ACHN (cell line): Measurements from ENCODE around the gene GOPC.

Experiments
- DNase-seq: peaks from one replicate; pipeline ENCODE4 v3.0.0-alpha.2; 2015
- in situ Hi-C: cut with HindIII; loops from 2 replicates; pipeline ENCODE4 v1.10.0; 2017; ENCODE audit warnings: low sequenced_read_pairs, low pct_ligation_motif_present, low pct_unique_long_range_greater_than_20kb

GOPC gene

GRCh38 chr6:117600008-117600743, 2.1 kb downstream of the GOPC start:
- in situ Hi-C loops, result no loop called here
- DNase-seq, result no peak

- in situ Hi-C loops, result no loop called here
- DNase-seq, result no peak
These were observed 4.6 kb downstream of the GOPC start for GRCh38 chr6:117597755-117598154.

- DNase-seq, result no peak
- in situ Hi-C loops, result no loop called here
These were observed 7.0 kb downstream of the GOPC start for GRCh38 chr6:117595099-117595923.

GRCh38 chr6:117592983-117593759, 9.1 kb downstream of the GOPC start:
- in situ Hi-C loops, result no loop called here
- DNase-seq, result no peak

GRCh38 chr6:117591405-117591804, 10.9 kb downstream of the GOPC start:
- in situ Hi-C loops, result no loop called here
- DNase-seq, result no peak

GRCh38 chr6:117590447-117590846, 11.9 kb downstream of the GOPC start:
- in situ Hi-C loops, result no loop called here
- DNase-seq, result no peak

- in situ Hi-C loops, result no loop called here
- no peak for DNase-seq
These were observed 16.7 kb downstream of the GOPC start for GRCh38 chr6:117585647-117586046.

GRCh38 chr6:117574198-117574597, 28.1 kb downstream of the GOPC start:
- in situ Hi-C loops, result loop anchor here (25.0 kb wide), 1 partner anchor 112 kb away; no protein-coding TSS in a partner anchor
- no peak for DNase-seq

GRCh38 chr6:117573006-117573680, 29.2 kb downstream of the GOPC start:
- no peak for DNase-seq
- in situ Hi-C loops, result loop anchor here (25.0 kb wide), 1 partner anchor 111 kb away; no protein-coding TSS in a partner anchor

GRCh38 chr6:117568831-117569410, 33.4 kb downstream of the GOPC start:
- in situ Hi-C loops, result loop anchor here (25.0 kb wide), 1 partner anchor 107 kb away; no protein-coding TSS in a partner anchor
- DNase-seq, result no peak

- no peak for DNase-seq
- in situ Hi-C loops, result loop anchor here (25.0 kb wide), 1 partner anchor 106 kb away; no protein-coding TSS in a partner anchor
These were observed 34.1 kb downstream of the GOPC start for GRCh38 chr6:117568247-117568646.

GRCh38 chr6:117564681-117565080, 37.6 kb downstream of the GOPC start:
- DNase-seq, result no peak
- in situ Hi-C loops, result loop anchor here (25.0 kb wide), 1 partner anchor 102 kb away; no protein-coding TSS in a partner anchor

GRCh38 chr6:117561128-117561527, 41.2 kb downstream of the GOPC start:
- DNase-seq, result no peak
- in situ Hi-C loops, result loop anchor here (25.0 kb wide), 1 partner anchor 99 kb away; no protein-coding TSS in a partner anchor

- DNase-seq, result no peak
- in situ Hi-C loops, result loop anchor here (25.0 kb wide), 1 partner anchor 97 kb away; no protein-coding TSS in a partner anchor
These were observed 43.0 kb downstream of the GOPC start for GRCh38 chr6:117559299-117559698.

- no peak for DNase-seq
- in situ Hi-C loops, result loop anchor here (25.0 kb wide), 1 partner anchor 97 kb away; no protein-coding TSS in a partner anchor
These were observed 43.5 kb downstream of the GOPC start for GRCh38 chr6:117558818-117559217.

GRCh38 chr6:117557951-117558350, 44.4 kb downstream of the GOPC start:
- in situ Hi-C loops, result loop anchor here (25.0 kb wide), 1 partner anchor 96 kb away; no protein-coding TSS in a partner anchor

GRCh38 chr6:117555882-117556498, 46.3 kb downstream of the GOPC start:
- DNase-seq, result peak; percentile 46
- in situ Hi-C loops, result loop anchor here (25.0 kb wide), 1 partner anchor 94 kb away; no protein-coding TSS in a partner anchor

More at GRCh38 chr6:117557951-117558350, 44.4 kb downstream of the GOPC start:
- no peak for DNase-seq
